NCI-H1694 treated with DMSO at 0.1 percent for 48 hours (cell line): ENCODE data around the gene POLR2C.
"Not testable (repeated sequence)": the region's sequence is repeated elsewhere in the genome, so short reads cannot be mapped to it uniquely, and the experiment has no call there.

Experiments used
- DNase-seq: peaks from one replicate; lab custom pipeline; 2025; lab: John Stamatoyannopoulos, UW

The POLR2C gene

GRCh38 chr16:57479976-57480753 is 17.7 kb downstream of the POLR2C start:
- no peak for DNase-seq

DNA sequence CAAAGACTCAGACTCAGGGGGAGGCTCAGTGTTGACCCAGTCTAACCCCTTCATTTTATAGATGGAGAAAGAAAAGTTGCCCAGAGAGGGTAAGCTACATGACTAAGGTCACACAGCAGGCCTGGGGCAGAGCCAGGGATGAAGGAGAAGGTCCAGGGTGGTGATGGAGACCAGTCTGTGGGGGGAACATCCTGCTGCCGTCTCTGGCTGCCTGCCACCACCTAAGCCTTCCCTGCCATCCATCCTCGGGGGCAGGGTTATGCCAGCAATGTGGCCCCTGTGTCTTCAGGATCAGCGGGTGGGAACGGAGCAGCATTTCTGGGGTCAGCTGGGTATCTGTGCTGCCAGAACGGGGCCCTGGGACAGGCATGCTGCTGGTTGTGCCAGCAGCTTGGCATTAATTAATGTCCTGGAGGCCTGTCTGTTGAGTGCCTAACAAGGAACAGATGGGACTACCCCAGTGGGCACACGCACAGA is 18.3 kb downstream of the POLR2C start:
- DNase-seq, result peak; percentile 40

GRCh38 chr16:57481421-57481820 is 18.9 kb downstream of the POLR2C start:
- DNase-seq, result no peak

DNA sequence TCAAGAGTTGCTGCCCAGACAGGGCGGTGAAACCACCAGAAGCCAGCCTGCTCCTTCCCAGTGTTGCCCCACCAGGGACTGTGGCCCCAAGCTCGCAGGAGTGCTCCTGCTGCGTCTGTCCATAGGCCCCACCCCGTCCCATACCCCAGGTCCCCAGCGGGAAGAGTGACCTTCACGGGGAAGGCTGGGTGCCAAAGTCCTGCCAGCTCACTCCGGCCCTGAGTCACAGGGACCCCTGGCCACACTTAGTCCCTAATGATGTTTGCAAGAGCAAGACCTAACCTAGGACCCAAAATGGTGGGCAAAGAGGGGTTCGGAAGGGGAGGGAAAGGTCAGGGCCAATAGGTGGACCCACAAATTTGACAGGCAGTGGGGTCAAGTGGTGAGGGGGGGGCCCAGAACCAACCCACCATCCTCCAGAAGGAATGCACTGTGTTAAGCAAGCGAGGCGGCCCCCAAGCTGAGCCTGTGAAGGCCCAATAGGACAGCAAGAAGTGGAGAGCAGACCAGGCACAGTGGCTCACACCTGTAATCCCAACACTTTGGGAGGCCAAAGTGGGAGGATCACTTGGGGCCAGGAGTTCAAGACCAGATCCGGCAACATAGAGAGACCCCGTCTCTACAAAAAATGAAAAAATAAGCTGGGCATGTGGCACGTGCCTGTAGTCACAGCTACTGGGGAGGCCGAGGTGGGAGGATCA is 20.5 kb downstream of the POLR2C start:
- DNase-seq, result no peak

DNA sequence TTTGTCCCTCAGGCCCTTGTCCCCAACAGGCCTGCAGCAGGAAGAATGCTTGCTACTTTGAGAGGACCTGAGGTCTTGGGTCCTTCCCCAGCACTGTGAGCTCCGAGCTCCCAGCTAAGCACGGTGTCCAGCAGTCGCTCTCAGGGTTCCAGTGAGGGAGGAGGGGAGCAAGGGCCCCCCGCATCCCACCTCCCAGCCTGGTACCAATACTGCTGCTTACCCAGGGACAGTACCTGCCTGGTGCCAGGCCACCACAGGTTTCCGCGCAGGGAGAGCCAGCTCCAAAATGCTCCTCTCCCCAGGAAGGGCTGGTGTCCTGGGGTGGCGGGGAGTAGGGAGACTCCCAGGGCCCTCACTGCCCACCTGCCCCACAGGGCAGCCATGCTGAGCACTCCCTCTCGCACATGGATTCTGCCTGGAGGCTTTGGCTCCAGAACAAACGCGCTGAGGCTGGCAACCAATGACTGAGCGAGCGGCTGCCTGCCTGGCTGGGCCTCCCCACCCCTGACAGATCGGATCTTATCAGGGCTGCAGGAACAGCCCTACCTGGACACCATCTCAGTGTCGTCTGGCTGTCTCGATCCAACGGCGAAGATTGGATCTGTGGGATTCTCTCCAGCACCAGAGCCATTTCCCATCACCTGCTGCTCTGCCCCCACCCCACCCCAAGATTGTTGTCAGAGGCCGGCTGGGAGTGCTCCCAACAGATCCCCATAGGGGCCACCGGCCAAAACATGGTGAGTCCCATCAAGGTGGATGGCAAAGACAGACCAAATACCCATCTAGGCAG is 21.4 kb downstream of the POLR2C start:
- no peak for DNase-seq

GRCh38 chr16:57484515-57485005 is 22.1 kb downstream of the POLR2C start:
- DNase-seq, result no peak

DNA sequence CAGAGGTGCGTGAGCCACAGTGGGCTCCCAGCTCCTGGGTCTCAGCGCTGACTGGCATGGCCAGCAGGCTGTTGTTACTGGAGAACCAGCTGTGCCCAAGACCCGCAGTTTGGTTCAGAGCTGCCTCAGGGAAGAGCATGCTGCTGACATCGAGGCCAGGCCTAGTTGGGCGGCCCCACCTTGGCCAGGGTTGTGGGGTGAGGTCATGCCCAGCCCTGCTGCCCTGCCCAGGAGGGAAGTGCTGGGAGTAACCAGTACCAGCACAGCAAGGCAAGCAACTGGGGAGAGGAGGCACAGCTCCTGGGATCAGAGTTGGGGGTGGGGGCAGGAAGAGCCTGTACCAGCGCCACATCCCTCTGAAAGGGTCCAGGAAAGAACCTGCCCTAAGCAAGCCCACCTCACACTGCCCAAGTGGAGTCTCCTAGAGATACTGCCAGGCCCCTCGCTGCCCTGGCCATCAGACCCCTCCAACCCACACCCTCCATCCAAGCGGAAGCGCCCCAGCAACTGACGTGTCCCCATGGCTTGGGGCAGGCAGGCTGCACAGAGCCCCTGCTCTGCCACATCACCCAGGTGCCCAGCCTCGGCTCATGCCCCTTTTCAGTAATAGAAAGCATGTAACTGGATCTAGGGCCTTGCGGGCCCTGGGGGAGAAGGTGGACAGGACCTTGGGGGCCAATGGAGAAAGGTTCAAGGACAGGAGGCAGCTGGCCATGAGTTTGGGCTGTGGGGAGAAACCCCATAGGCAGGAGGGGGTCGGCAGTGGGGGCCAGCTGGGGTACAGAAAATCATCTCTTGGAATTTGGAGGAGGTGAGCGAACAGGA is 22.8 kb downstream of the POLR2C start:
- no peak for DNase-seq

- no peak for DNase-seq
Measured at GRCh38 chr16:57485916-57486857, 23.7 kb downstream of the POLR2C start, which contains the start of gene DOK4. DOK4 (minus strand) TSS chr16:57486493; CDS start chr16:57479507, 6,986 bp downstream.

DNA sequence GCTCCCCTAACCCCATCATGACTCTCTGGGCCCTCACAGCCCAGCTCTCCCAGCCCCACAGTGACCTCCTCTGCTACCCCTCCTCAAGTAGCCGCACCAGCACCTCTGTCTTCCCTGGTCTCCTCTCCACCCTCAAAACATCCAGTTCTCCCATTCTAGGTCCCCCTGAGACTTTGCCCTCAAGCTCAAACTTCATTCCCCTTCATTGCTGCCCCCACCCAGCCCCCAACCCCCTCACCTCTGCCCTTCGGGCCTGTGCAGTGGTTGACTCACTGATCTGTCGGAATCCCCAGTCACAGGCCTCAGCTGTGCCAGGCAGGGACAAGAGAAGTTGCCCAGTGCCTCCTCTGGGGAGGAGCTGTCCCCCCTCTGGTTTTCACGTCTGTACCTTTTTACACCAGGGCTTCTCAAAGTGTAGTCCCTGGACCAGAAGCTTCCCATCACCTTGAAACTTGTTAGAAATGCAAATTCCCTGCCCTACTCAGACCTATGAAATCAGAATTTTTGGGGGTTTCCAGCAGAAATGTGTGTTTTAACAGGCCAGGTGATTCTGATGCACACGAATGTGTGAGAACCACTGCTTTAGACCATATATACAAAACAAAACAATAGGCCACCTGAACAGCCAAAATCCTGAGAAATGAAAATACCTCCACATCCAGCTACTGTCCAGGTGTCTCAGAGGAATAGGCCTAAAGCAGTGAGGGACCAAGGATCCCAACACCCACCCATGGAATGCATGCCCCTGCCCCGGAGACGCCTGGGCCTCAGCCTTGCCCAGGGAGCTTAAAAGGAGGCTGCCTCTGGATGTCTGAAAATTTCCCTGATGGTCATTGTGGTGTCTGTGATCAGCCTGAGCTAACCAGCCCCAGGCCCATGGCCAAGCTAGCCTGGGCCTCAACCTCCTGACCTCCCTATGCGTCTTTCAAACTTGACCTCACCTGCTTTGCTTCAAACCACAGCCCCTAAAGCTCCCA is 24.7 kb downstream of the POLR2C start:
- DNase-seq, result no peak

DNA sequence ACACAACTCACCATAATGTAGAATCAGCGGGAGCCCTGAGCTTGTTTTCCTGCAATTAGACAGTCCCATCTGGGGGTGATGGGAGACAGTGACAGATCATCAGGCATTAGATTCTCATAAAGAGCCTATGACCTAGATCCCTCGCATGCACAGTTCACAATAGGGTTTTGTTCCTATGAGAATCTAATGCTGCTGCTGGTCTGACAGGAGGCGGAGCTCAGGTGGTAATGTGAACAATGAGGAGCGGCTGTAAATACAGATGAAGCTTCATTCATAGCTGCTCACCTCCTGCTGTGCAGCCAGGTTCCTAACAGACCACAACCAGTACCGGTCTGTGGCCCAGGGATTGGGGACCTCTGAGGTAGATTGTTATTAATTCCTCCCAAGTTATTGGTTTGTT is 26.8 kb downstream of the POLR2C start:
- DNase-seq, result no peak

DNA sequence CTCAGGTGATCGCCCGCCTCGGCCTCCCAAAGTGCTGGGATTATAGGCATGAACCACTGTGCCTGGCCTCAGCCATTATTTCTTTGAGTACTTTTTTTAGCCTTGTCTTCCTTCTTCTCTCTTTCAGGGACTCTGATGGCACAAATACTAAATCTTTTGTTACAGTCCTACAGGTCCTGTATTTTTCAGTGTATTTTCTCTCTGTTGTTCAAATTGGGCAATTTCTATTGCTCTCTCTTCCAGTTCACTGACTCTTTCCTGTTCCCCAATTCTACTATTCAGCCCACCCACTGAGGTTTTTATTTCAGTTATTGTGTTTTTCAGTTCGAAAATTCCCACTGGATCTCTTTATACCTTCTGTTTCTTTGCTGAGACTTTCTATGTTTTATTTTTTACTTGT is 31.3 kb downstream of the POLR2C start:
- no peak for DNase-seq

GRCh38 chr16:57497121-57497520 is 34.6 kb downstream of the POLR2C start:
- no peak for DNase-seq

DNA sequence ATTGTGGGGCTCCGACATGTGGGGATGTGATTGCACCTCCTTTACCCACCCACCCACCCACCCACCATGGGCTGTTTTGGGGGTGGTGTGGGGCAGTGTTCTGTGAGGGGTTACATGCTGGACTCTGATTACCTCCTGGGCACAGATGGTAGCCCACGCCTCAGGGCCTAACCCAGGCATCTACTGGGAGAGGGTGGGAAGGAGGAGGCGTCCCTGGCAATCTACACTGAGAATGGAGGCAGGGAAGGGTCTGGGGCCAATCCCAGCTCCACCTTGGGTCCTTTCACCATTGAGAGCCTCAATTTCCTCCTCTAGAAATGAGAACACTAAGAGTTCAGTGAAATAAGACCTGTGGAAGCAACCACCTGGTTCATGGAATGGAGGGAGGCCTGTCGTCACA is 35.6 kb downstream of the POLR2C start:
- no peak for DNase-seq

GRCh38 chr16:57499941-57500340 is 37.5 kb downstream of the POLR2C start:
- DNase-seq, result not testable (repeated sequence)

GRCh38 chr16:57500578-57501111 is 38.2 kb downstream of the POLR2C start:
- no peak for DNase-seq

DNA sequence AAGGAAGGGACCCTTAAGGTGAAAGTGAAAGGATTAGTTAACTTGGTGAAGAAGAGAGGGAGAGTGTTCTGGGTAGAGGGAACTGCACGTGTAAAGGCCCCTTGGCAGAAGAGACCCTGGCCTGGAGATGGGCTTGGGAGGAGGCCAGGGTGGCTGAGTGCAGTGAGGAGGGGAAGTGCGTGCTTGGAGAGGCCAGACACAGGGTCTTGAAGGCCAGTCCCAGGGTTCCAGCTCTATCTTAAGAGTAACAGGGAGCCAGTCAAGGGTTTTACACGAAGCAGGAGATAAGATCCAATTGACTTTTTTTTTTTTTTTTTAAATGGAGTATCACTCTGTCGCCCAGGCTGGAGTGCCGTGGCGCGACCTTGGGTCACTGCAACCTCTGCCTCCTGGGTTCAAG is 39.0 kb downstream of the POLR2C start:
- no peak for DNase-seq

GRCh38 chr16:57502048-57502775 is 39.7 kb downstream of the POLR2C start:
- DNase-seq, result no peak

- DNase-seq, result no peak
Measured at GRCh38 chr16:57503366-57503765, 40.9 kb downstream of the POLR2C start.
